ENCODE measurements around the gene ZNF385B.

ZNF385B gene

GRCh38 chr2:179715196-179715595, 146.2 kb downstream of the ZNF385B start:
- peaks cover 2% of the 10 kb centered on the region for H3K27me3 ChIP-seq (ENCODE audit: insufficient read depth, low read length, poor library complexity)
- H3K36me3 ChIP-seq (ENCODE audit: insufficient read depth, low read length) = no peaks in the 10 kb centered on the region
- no peaks in the 10 kb centered on the region for H3K9me3 ChIP-seq (ENCODE audit: insufficient read depth, low read length, severe bottlenecking)
- no peak for DNase-seq
- no peak overlapping the region for H3K4me2 ChIP-seq (ENCODE audit: insufficient read depth, low read length)
- no peak for ATAC-seq (ENCODE audit: insufficient read depth, low read depth)
- TF ChIP-seq EZH2 (IDR thresholded peaks at IDR 0.05; ENCODE audit: borderline replicate concordance, low read depth, low read length, severe bottlenecking) = no peak
- no peak for TF ChIP-seq CTCF (IDR thresholded peaks at IDR 0.05; ENCODE audit: borderline replicate concordance, extremely low read depth, low read length, poor library complexity, severe bottlenecking)
- no peaks in the 10 kb centered on the region for H4K20me1 ChIP-seq (ENCODE audit: insufficient read depth, low read length)
- H3K4me1 ChIP-seq (ENCODE audit: insufficient read depth, low read length) = no peaks in the 10 kb centered on the region
- H2AFZ ChIP-seq (ENCODE audit: low read depth, low read length) = no peak overlapping the region
- H3K79me2 ChIP-seq (ENCODE audit: insufficient read depth, low read length) = no peaks in the 10 kb centered on the region
- no peak overlapping the region for H3K27ac ChIP-seq (ENCODE audit: low read length)
- no peak overlapping the region for H3K4me3 ChIP-seq (ENCODE audit: low read depth in 1 of 2, low read length in 2 of 2)
- no peak overlapping the region for H3K9ac ChIP-seq (ENCODE audit: low read depth, low read length)

- no peak for TF ChIP-seq EZH2 (IDR thresholded peaks at IDR 0.05; ENCODE audit: borderline replicate concordance, low read depth, low read length, severe bottlenecking)
- TF ChIP-seq CTCF (IDR thresholded peaks at IDR 0.05; ENCODE audit: borderline replicate concordance, extremely low read depth, low read length, poor library complexity, severe bottlenecking) = no peak
- DNase-seq = no peak
Measured at GRCh38 chr2:179712825-179713224, 148.6 kb downstream of the ZNF385B start.

GRCh38 chr2:179711375-179711774, 150.0 kb downstream of the ZNF385B start:
- Histone ChIP-seq H3K9me3 (ENCODE audit: insufficient read depth, low read length, severe bottlenecking) (no peaks in the 10 kb centered on the region), H3K27ac (ENCODE audit: low read length) (no peak overlapping the region), H2AFZ (ENCODE audit: low read depth, low read length) (no peak overlapping the region), H3K4me3 (ENCODE audit: low read depth in 1 of 2, low read length in 2 of 2) (no peak overlapping the region), H3K27me3 (ENCODE audit: insufficient read depth, low read length, poor library complexity) (peaks cover 2% of the 10 kb centered on the region), H3K9ac (ENCODE audit: low read depth, low read length) (no peak overlapping the region), H3K79me2 (ENCODE audit: insufficient read depth, low read length) (no peaks in the 10 kb centered on the region), H4K20me1 (ENCODE audit: insufficient read depth, low read length) (no peaks in the 10 kb centered on the region), H3K36me3 (ENCODE audit: insufficient read depth, low read length) (no peaks in the 10 kb centered on the region), H3K4me1 (ENCODE audit: insufficient read depth, low read length) (no peaks in the 10 kb centered on the region), H3K4me2 (ENCODE audit: insufficient read depth, low read length) (no peak overlapping the region)
- DNase-seq = no peak
- no peak for ATAC-seq (ENCODE audit: insufficient read depth, low read depth)
- TF ChIP-seq CTCF (IDR thresholded peaks at IDR 0.05; ENCODE audit: borderline replicate concordance, extremely low read depth, low read length, poor library complexity, severe bottlenecking) = no peak
- no peak for TF ChIP-seq EZH2 (IDR thresholded peaks at IDR 0.05; ENCODE audit: borderline replicate concordance, low read depth, low read length, severe bottlenecking)

More at GRCh38 chr2:179712825-179713224, 148.6 kb downstream of the ZNF385B start:
- Histone ChIP-seq H3K27ac (ENCODE audit: low read length) (no peak overlapping the region), H3K4me3 (ENCODE audit: low read depth in 1 of 2, low read length in 2 of 2) (no peak overlapping the region), H4K20me1 (ENCODE audit: insufficient read depth, low read length) (no peaks in the 10 kb centered on the region), H3K9me3 (ENCODE audit: insufficient read depth, low read length, severe bottlenecking) (no peaks in the 10 kb centered on the region), H3K36me3 (ENCODE audit: insufficient read depth, low read length) (no peaks in the 10 kb centered on the region), H3K9ac (ENCODE audit: low read depth, low read length) (no peak overlapping the region), H3K27me3 (ENCODE audit: insufficient read depth, low read length, poor library complexity) (peaks cover 2% of the 10 kb centered on the region), H3K4me2 (ENCODE audit: insufficient read depth, low read length) (no peak overlapping the region), H2AFZ (ENCODE audit: low read depth, low read length) (no peak overlapping the region), H3K4me1 (ENCODE audit: insufficient read depth, low read length) (no peaks in the 10 kb centered on the region), H3K79me2 (ENCODE audit: insufficient read depth, low read length) (no peaks in the 10 kb centered on the region)
- no peak for ATAC-seq (ENCODE audit: insufficient read depth, low read depth)

- Histone ChIP-seq H3K4me2 (ENCODE audit: insufficient read depth, low read length) (no peak overlapping the region), H3K36me3 (ENCODE audit: insufficient read depth, low read length) (no peaks in the 10 kb centered on the region), H3K4me3 (ENCODE audit: low read depth in 1 of 2, low read length in 2 of 2) (no peak overlapping the region), H3K27ac (ENCODE audit: low read length) (no peak overlapping the region), H3K79me2 (ENCODE audit: insufficient read depth, low read length) (no peaks in the 10 kb centered on the region), H3K9ac (ENCODE audit: low read depth, low read length) (no peak overlapping the region), H3K27me3 (ENCODE audit: insufficient read depth, low read length, poor library complexity) (no peaks in the 10 kb centered on the region), H3K4me1 (ENCODE audit: insufficient read depth, low read length) (no peaks in the 10 kb centered on the region), H4K20me1 (ENCODE audit: insufficient read depth, low read length) (no peaks in the 10 kb centered on the region), H2AFZ (ENCODE audit: low read depth, low read length) (no peak overlapping the region), H3K9me3 (ENCODE audit: insufficient read depth, low read length, severe bottlenecking) (no peaks in the 10 kb centered on the region)
- ATAC-seq (ENCODE audit: insufficient read depth, low read depth) (no peak), DNase-seq (no peak)
- TF ChIP-seq EZH2 (IDR thresholded peaks at IDR 0.05; ENCODE audit: borderline replicate concordance, low read depth, low read length, severe bottlenecking) = no peak
- TF ChIP-seq CTCF (IDR thresholded peaks at IDR 0.05; ENCODE audit: borderline replicate concordance, extremely low read depth, low read length, poor library complexity, severe bottlenecking) = no peak
Measured at GRCh38 chr2:179703702-179704101, 157.7 kb downstream of the ZNF385B start.

Data from DND-41 (cell line).